Measurements from ENCODE around the gene MAPK12.

Gene MAPK12

GRCh38 chr22:50299785-50300619 lies 38.5 kb upstream of the MAPK12 start:
- no peak for DNase-seq (ENCODE audit: low read depth in 2 of 2)

- DNase-seq (ENCODE audit: low read depth in 2 of 2) = no peak
Measured at GRCh38 chr22:50298937-50299784, 37.7 kb upstream of the MAPK12 start.

GRCh38 chr22:50298266-50298637 lies 36.8 kb upstream of the MAPK12 start:
- DNase-seq (ENCODE audit: low read depth in 2 of 2) = no peak

GRCh38 chr22:50297510-50298265 lies 36.2 kb upstream of the MAPK12 start:
- no peak for DNase-seq (ENCODE audit: low read depth in 2 of 2)

- no peak for DNase-seq (ENCODE audit: low read depth in 2 of 2)
Measured at GRCh38 chr22:50296658-50297490, 35.4 kb upstream of the MAPK12 start.

DNA sequence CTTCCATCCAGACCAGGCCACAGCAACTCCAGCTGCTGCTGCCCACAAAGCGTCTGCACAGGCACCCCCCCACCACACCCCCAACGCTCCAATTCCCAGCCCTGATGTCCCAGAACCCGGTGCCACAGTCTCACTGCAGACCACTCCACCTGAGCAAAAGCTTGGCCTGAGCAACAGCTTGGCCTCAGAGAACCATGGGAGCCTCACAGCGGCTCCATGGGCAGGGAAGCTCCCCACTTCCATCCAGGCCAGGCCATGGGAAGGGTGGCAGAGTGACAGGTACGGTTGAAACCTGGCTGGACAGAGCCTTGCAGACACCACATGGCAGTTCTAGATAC lies 32.8 kb upstream of the MAPK12 start:
- no peak for DNase-seq (ENCODE audit: low read depth in 2 of 2)

- DNase-seq (ENCODE audit: low read depth in 2 of 2) = no peak
Measured at GRCh38 chr22:50293441-50294318, 32.2 kb upstream of the MAPK12 start.

- no peak for DNase-seq (ENCODE audit: low read depth in 2 of 2)
Measured at GRCh38 chr22:50292643-50293440, 31.4 kb upstream of the MAPK12 start.

GRCh38 chr22:50289942-50290630 lies 28.6 kb upstream of the MAPK12 start:
- DNase-seq (ENCODE audit: low read depth in 2 of 2) = no peak

GRCh38 chr22:50289151-50289941 lies 27.9 kb upstream of the MAPK12 start:
- DNase-seq (ENCODE audit: low read depth in 2 of 2) = no peak

GRCh38 chr22:50287731-50288130 lies 26.2 kb upstream of the MAPK12 start:
- no peak for DNase-seq (ENCODE audit: low read depth in 2 of 2)

- no peak for DNase-seq (ENCODE audit: low read depth in 2 of 2)
Measured at GRCh38 chr22:50286701-50287318, 25.3 kb upstream of the MAPK12 start.

DNA sequence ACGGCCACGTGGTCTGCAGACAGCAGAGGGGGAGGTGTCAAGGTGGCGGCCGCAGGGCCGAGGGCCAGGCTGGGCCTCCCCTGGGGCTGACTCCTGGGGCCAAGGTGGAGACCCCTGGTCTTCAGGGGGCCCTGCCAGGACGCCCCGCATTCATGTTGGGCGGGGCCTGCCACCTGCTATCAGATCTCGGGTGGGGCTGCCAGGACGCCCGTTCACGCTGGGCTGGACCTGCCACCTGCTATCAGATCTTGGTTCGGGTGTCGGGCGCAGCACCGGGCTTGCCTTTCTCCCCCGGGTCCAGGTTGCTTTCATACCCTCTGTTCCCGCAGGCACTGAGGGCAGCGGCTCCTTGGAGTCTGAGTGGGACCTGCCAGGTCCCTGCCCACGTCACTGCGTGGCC lies 24.8 kb upstream of the MAPK12 start:
- DNase-seq (ENCODE audit: low read depth in 2 of 2) = no peak

GRCh38 chr22:50285568-50286229 lies 24.2 kb upstream of the MAPK12 start:
- DNase-seq (ENCODE audit: low read depth in 2 of 2) = no peak

DNA sequence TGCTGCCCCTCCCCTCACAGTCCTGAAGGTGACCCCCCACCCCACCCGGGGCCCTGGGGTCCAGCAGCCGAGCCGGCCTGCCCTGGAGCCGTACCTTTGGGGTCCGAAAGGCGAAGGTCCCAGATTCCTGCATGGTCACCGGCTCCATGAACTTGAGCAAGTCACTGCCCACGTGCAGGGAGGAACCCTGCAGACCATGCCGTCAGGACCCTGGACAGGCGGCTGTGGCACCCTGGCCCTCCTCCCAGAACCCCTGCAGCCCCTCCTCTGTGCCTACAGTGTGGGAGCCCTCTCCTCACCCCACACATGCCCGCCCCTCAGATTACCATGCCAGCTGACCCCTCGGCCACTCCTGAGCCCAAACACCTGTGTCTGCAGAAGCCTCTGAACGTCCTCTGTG lies 23.0 kb upstream of the MAPK12 start:
- no peak for DNase-seq (ENCODE audit: low read depth in 2 of 2)

- no peak for DNase-seq (ENCODE audit: low read depth in 2 of 2)
Measured at GRCh38 chr22:50283821-50284220, 22.3 kb upstream of the MAPK12 start.
